Astrocyte of the spinal cord (primary cell): ENCODE measurements around the gene RTP3.
"Not testable (repeated sequence)": the region's sequence is repeated elsewhere in the genome, so short reads cannot be mapped to it uniquely, and the experiment has no call there.

ENCODE experiments used
- DNase-seq: peaks from one replicate; pipeline ENCODE4 v3.0.0; 2011; ENCODE audit warnings: low read depth, low spot score
- H3K4me3 ChIP-seq: 2 replicates; pipeline ENCODE4 v1.5.1; 2011; ENCODE audit warnings: low read depth, mild to moderate bottlenecking, low read length, moderate library complexity
- in situ Hi-C: cut with HindIII; loops from 2 replicates; pipeline ENCODE4 v1.10.0; 2017; ENCODE audit warnings: low sequenced_read_pairs
- TF ChIP-seq, protein P1 (sequence below): IDR thresholded peaks from 2 replicates; pipeline ENCODE4 v1.5.1; 2012; ENCODE audit warnings: low read depth, mild to moderate bottlenecking, low read length, inconsistent platforms

Gene RTP3

DNA sequence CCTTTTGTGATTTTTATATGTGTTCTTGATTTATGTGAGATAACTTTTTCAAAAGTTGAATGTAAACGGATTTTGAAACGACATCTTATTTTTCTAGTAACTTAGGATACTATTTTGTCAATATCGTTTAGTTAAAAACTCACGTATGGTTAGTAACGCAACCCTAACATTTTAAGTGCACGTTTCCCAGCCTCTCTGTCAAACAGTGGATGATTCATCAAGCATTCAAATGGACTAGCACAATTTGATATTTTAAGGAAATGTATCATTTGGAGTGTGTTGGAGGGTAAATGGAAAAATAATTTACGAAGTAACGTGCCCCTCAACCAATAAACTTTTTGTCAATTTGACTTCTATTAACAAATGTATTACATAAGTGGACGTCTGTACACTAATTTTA is 23.3 kb downstream of the RTP3 start:
- no peak overlapping the region for H3K4me3 ChIP-seq
- no peak for DNase-seq
- in situ Hi-C loops, result no loop called here
- TF ChIP-seq, protein P1, sequence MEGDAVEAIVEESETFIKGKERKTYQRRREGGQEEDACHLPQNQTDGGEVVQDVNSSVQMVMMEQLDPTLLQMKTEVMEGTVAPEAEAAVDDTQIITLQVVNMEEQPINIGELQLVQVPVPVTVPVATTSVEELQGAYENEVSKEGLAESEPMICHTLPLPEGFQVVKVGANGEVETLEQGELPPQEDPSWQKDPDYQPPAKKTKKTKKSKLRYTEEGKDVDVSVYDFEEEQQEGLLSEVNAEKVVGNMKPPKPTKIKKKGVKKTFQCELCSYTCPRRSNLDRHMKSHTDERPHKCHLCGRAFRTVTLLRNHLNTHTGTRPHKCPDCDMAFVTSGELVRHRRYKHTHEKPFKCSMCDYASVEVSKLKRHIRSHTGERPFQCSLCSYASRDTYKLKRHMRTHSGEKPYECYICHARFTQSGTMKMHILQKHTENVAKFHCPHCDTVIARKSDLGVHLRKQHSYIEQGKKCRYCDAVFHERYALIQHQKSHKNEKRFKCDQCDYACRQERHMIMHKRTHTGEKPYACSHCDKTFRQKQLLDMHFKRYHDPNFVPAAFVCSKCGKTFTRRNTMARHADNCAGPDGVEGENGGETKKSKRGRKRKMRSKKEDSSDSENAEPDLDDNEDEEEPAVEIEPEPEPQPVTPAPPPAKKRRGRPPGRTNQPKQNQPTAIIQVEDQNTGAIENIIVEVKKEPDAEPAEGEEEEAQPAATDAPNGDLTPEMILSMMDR, result no peak

DNA sequence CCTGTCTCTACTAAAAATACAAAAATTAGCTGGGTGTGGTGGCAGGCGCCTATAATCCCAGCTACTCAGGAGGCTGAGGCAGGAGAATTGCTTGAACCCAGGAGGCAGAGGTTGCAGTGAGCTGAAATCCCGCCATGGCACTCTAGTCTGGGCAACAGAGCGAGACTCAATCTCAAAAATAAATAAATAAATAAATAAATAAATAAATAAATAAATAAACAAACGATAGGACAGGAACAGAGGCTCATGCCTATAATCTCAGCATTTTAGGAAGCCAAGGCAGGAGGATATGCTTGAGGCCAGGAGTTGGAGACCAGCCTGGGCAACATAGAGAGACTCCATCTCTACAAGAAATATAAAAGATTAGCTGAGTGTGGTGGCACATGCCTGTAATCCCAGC is 24.4 kb downstream of the RTP3 start:
- DNase-seq, H3K4me3 ChIP-seq, in situ Hi-C loops: not testable (repeated sequence)

DNA sequence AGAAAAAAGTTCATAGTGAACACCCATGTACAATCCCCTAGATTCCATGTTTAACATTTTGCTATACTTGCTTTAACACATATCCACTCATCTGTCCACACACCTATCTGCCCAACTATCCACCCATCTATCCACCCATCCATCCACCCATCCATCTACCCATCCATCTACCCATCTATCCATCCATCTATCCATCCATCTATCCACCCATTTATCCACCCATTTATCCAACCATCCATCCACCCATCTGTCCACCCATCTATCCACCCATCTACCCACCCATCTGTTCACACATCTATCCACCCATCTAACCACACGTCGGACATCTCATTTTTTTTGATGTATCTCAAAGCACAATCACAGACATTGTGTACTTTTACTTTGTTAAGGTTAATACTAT is 25.8 kb downstream of the RTP3 start:
- H3K4me3 ChIP-seq, result no peak overlapping the region
- DNase-seq, result no peak
- in situ Hi-C loops, result no loop called here
- TF ChIP-seq, protein P1, result no peak

DNA sequence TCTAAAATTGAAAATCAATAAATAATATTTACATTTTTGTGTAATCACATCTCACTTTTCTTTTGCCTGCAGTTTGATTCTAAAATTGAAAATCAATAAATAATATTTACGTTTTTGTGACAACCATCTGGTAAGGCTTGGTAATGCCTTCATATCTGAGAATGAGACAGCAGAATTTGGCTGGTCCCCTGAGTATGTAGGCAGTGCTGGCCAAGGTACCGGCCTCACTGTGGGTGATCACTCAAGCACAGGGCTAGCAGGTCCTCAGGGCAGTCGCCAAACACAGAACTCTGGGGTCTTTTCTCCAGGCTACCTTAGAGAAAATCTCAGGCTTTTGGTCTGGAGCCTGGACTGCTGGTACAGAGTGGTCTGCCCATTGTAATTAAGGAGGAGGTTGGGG is 26.2 kb downstream of the RTP3 start:
- no peak overlapping the region for H3K4me3 ChIP-seq
- TF ChIP-seq, protein P1, result no peak
- in situ Hi-C loops, result no loop called here
- DNase-seq, result no peak

DNA sequence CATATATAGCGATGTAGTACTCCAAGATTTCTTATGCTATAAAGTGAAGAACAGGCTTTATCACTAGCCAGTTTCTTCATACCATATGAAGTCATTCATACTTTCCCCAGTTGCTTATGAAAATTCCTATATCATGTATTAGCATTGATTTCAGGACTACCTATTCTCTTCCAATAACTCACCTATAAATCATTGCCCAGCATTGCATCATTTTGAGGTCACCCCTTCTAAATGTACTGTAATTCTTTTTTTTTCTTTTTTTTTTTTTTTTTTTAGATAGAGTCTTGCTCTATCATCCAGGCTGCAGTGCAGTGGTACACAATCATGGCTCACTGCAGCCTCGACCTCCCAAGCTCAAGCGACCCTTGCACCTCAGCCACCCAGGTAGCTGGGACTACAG is 27.1 kb downstream of the RTP3 start:
- in situ Hi-C loops, result no loop called here
- TF ChIP-seq, protein P1, result no peak
- DNase-seq, result no peak
- no peak overlapping the region for H3K4me3 ChIP-seq

DNA sequence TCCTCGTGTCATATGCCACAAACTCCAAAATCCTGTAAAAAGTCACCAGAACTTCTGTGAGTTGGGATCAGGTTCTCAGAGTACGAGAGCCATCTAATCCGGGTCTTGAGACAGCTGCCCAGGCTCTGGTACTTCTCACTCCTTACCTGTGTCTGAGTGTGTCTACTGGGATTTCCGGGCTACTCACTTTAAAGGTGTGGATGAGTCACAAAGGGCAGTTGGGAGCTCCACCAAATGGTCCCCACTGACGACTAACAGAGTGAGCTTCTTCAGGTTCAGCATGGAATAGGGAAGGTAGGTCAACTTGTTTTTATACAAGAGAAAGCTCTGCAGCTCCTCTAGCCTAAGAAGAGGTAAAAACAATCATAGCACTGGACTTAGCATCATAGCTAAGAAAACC is 29.5 kb downstream of the RTP3 start:
- in situ Hi-C loops, result no loop called here
- TF ChIP-seq, protein P1, result no peak
- no peak for DNase-seq
- no peak overlapping the region for H3K4me3 ChIP-seq

DNA sequence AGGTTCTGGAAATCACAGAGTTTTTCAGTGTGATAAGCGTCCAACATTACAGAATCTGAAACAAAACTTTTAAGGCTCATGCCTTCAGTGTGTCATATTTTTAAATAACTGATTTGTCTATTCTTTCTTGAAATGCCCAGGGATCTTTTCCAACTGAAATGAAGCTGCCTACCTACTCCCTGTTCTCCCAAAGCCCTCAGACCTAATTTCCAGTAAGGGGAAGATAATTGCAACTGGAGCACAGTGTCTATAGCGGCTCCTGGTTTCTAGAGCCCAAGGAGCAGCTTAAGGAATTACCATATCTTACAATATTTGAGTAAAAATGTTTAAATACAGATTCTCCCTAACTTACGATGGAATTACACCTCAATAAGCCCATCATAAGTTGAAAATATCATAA is 35.3 kb downstream of the RTP3 start:
- H3K4me3 ChIP-seq, result no peak overlapping the region
- no peak for DNase-seq
- TF ChIP-seq, protein P1, result no peak
- in situ Hi-C loops, result no loop called here
